Measurements from ENCODE around the gene SORCS1.
"Not testable (repeated sequence)": the region's sequence is repeated elsewhere in the genome, so short reads cannot be mapped to it uniquely, and the experiment has no call there.

SORCS1 gene

GRCh38 chr10:107037192-107038122 lies 127.0 kb downstream of the SORCS1 start:
- no peak for DNase-seq

- no peak for DNase-seq
Observed at GRCh38 chr10:107033799-107034422, 130.6 kb downstream of the SORCS1 start.

- DNase-seq = no peak
Observed at GRCh38 chr10:107032700-107033401, 131.7 kb downstream of the SORCS1 start.

DNA sequence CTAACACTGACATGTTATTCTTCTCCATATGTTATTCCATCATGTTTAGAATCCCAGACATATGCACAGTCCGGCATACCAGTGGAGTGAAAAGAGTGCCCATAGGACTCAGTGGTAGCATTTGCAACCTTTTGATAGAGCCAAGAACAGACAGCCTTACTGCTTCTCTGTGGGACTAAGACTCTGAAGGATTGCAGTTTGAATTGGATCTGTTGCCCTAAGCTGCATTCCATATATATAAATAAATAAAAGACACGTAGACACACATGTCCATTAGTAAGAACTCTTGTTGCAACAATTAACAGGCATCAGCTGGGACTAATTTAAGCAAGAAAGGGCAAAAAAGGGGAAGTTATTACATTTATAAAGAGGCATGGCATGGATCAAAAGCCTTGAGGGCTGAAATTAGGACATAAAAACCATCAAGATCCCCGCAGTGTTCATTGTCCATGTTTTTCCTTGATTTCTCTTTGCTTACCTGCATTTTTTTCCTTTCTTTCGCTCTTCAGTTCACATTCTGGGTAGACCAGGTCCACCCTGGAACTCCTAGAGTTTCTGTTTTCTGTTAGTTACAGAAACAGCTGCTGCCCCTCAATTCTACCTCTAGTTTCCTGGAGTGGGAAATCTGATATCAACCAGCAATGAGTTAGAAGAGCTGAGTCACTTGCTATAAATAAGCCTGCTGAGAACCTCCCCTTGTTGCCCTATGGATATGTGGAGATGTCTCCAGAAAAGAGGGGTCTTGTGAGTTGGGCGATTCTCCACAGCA lies 132.4 kb downstream of the SORCS1 start:
- no peak for DNase-seq

DNA sequence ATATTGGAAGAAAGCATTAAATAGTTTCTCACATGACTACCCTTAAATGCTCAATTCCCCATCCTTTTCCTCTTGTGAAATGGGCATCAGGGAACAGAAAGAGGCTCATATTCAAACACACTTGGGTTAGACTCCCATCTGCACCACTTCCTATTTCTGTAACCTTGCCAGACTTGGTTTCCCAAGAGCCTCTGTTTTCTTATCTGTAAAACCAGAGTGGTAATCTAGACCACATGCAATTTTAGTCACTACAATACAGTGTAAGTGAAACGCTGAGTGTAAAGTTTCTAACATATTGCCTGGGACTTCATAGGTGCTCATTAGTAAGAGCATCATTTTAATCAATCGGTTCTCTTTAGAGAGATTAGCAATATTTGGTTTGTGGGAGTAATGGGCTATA lies 136.3 kb downstream of the SORCS1 start:
- no peak for DNase-seq

GRCh38 chr10:107025676-107026075 lies 138.8 kb downstream of the SORCS1 start:
- no peak for DNase-seq

DNA sequence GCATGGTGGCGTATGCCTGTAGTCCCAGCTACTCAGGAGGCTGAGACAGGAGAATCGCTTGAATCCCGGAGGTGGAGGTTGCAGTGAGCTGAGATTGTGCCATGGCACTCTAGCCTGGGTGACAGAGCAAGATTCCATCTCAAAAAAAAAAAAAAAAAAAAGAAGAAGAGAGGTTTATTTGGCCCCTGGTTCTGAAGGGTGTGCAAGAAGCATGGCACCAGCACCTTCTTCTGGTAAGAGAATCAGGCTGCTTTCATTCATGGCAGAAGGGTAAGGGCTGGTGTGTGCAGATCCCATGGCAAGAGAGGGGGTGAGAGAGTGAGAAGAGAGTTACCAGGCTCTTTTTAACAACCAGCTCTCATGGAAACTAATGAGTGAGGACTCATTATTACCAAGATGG lies 140.5 kb downstream of the SORCS1 start:
- not testable (repeated sequence) for DNase-seq

DNA sequence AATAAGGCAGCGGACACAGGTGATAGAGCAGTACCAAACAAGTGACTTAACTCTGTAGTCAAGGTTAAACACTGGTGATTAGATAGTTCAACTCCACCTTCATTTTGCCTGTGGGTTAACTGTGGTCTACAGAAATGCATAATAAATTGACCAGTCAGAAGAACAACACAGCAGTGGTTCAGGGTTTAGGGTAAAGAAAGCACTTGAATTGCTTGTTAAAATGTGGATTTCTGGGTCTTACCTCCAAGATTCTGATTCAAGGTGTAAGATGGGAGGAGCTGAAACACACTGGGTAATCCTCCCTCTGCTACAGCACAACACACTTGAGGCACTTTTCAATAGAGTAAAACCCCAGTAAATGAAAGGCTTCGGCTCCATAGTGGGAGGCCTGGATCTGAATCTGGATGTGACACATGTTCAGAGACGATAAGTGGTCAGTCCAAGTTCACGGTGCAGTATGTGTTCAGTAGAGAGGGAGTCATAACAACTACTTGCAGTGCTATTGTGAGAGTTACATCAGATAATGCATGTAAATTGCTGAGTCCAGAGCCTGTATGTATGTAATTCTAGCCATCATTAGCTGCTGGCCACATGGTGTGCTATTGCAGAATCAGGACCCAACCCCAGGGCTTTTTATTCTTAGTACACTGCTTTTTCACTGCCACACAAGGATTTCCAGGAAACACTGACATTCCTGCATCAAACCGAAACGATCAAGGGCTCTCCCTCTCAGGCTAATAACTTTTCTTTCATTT lies 141.7 kb downstream of the SORCS1 start:
- no peak for DNase-seq

DNA sequence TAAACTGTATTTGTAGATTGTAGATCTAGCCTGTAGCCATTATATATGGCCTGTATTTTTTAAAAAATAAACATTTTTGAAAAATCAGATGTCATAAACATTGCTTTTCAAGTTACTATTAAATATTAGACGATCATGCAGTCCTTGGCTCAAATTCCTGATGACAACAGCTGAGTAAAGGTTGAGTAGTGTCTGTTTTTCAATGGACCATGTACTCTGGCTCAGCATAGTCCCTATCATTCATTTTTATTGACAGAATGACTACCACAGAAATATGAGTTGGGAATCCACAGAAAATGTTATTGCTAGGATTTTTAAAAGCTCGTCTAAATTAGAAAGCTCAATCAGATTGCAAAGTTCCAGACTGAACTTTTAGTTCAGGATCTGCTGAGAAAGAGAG lies 145.4 kb downstream of the SORCS1 start:
- DNase-seq = no peak

- DNase-seq = no peak
Observed at GRCh38 chr10:107013258-107014006, 151.1 kb downstream of the SORCS1 start.

DNA sequence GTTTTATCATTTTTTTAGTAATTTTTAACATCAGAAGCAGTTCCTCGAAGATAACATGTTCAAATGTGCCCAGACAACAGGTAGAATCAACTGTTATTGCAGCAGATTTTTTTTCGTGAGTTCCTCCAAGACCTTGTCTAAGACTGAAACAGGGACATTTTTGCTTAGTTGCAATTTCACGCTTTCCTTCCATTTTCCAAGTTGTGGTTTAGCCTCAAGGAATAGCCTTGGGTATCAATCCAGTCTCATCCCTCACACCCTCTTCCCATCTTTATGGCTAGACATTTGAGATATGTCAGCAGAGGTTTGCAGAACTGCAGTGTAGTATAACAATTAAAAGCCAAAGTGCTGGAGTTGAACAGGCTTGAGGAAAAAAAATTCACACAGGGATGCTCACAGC lies 152.5 kb downstream of the SORCS1 start:
- no peak for DNase-seq

DNA sequence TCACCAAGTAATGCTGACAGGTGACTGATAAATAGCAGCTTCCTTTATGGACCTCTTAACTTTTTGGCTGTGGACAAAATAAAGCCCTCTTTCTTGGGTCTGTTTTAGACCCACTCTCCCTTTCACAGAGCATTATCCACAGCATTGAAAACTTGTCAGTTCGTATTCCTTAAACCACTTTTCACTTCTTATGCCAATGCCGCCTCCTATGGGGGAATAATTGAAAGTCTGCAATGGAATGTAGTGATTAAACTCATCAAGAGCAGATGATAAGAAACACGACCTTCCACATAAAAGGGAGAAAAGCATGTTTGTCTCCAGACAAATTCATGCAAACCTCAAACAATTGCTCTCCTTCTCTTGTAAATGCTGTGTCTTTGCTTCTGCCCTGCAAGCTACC lies 153.4 kb downstream of the SORCS1 start:
- no peak for DNase-seq

GRCh38 chr10:107010531-107010930 lies 154.0 kb downstream of the SORCS1 start:
- no peak for DNase-seq

GRCh38 chr10:107004362-107004761 lies 160.1 kb downstream of the SORCS1 start:
- no peak for DNase-seq

DNA sequence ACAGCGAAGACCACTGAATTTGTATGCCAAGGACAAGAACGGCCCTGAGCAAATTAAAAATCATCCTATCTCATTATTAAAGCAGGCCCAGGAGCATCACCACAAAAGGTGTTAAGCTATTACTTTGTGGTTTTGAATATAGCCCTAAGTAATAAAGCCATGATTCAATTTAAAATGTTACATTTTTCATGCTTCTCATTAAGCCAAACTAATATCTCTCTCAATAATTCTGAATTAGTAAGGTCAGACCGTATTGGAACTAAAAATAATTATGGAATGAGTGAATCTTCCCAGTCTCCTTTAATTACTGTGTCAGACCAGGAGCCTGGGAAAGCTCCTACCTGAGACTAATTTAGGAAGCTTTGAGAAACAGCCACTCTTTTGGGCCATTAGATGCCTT lies 162.4 kb downstream of the SORCS1 start:
- DNase-seq = no peak

DNA sequence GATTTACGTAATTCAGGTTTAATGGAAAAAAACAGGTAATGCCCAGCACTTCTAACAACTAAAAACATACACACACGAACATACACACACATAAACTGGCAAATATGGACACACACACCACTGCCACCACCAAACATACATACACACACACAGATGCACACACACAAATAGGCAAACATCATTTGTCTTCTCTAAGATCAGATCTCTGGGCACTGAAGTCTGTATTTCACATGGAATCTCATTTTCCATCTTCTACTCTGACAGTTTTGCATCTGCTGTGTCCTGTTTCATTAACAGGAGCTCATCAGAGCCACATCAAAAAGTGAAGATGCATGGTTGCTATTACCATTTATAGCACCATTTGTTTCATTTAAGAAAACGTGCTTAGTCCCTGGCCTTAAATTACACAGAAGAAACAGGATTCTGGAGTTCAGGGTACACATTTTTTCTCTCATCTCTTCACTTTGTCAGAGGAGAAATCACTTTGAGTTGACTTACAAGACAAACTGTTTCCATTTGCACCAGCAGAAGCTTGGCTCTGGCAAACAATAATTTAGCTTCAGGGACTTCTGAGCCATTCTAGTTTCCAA lies 165.3 kb downstream of the SORCS1 start:
- DNase-seq = no peak

DNA sequence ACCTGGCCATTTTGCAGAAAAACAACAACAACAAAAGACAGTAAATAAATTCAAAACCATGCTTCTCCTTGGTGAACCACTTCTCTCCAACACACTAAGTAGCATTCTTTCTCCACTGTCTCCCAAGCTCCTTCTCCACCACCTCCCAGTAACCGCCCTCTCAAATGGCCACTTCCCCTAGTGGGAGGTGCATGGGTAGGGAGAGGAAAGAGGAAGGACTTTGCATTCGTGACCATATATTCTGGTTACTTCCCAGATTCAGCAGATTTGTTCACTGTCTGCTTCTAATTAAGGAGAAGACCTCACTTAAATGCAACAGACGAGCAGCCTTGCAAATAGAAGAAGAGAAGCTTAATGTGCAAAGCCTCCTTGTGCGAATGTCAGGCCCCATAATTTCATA lies 166.8 kb downstream of the SORCS1 start:
- no peak for DNase-seq

- DNase-seq = no peak
Observed at GRCh38 chr10:106996510-106996909, 168.0 kb downstream of the SORCS1 start.

- DNase-seq = no peak
Observed at GRCh38 chr10:106992055-106992454, 172.5 kb downstream of the SORCS1 start.

DNA sequence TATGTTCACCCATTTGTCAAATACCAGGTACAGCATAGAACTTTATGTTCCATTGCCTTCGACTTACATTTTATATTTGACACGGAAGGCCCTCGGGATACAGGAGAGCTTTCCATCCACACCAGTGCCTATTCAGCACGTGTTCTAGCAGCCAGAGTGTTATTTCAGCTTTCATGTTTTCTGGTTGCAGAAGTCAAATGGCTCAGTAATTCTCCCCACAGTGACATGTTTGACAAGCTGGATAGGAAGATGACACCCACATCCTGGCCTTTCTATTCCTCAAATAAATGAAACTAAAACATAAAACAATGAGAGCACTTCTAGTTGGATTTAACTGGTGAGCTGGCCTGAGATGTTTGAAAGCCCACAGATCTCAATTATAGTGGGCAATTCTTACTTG lies 173.4 kb downstream of the SORCS1 start:
- no peak for DNase-seq

- DNase-seq = no peak
Observed at GRCh38 chr10:106987362-106987761, 177.1 kb downstream of the SORCS1 start.
